Body of pancreas (tissue), 4 donors: ENCODE measurements around the gene ADAMTS2. TPM values are rescaled to one million over a fixed set of nuclear protein-coding genes. Genes with fewer than 3 reads are reported as not detected.

Experiments
- ATAC-seq: fragments of 150-250 bp; one replicate; pipeline ENCODE4 v1.9.1; 2016
- DNase-seq, 4 donors: peaks; one replicate each; pipeline ENCODE4 v3.0.0-alpha.2; 2019
- H3K27ac ChIP-seq, 4 donors: fragments of 200-600 bp; sonication (generic); 1 replicate in 3 of 4; 2 replicates in 1 of 4; pipeline versions ENCODE4 v1.5.1 to v1.6.1; 2016 to 2019; ENCODE audit warnings: mild to moderate bottlenecking in 1 of 4, mixed read lengths in 1 of 4, moderate library complexity in 1 of 4
- H3K27me3 ChIP-seq, 2 donors: fragments of 200-600 bp; sonication (generic); one replicate each; pipeline ENCODE4 v1.6.0; 2016; ENCODE audit warnings: mild to moderate bottlenecking in 1 of 2
- H3K36me3 ChIP-seq, 2 donors: fragments of 200-600 bp; sonication (generic); replicated peaks in 1 of 2; 2 replicates each; pipeline ENCODE4 v1.5.1; 2016; ENCODE audit warnings: low read depth in 2 of 2; ENCODE audit not compliant: insufficient read depth in 1 of 2
- H3K4me1 ChIP-seq: fragments of 200-600 bp; sonication (generic); one replicate; pipeline ENCODE4 v1.6.0; 2016
- H3K4me3 ChIP-seq, 2 donors: fragments of 200-600 bp; sonication (generic); 1 replicate in 1 of 2; 2 replicates in 1 of 2; pipeline ENCODE4 v1.5.1; 2016 to 2019
- H3K9me3 ChIP-seq, 3 donors: fragments of 200-600 bp; sonication (generic); 1 replicate in 2 of 3; 2 replicates in 1 of 3; pipeline ENCODE4 v1.5.1; 2016
- POLR2A ChIP-seq, 3 donors: fragments of 450-650 bp; IDR thresholded peaks; one replicate each; pipeline ENCODE4 v1.6.1; 2016; ENCODE audit warnings: antibody characterized with exemption in 3 of 3, mild to moderate bottlenecking in 2 of 3
- WGBS, 2 donors: methylation state at CpG; one replicate each; pipeline ENCODE4 v1.1.5; 2017; 5-methylcytosine and 5-hydroxymethylcytosine counted together
- intact Hi-C: fragments of 100-400 bp; cut with DNase I; formaldehyde crosslinking; loops from one replicate; pipeline ENCODE4 v1.15.1; 2023
- total RNA-seq, 2 donors: library from RNA; depleted of rRNA; stranded (reverse); fragments of >200 nt; gene quantifications; one replicate each; pipeline ENCODE4 v1.1.0, GENCODE V29; 2016
- TF ChIP-seq, protein P1 (sequence below), 7 experiments: fragments of 450-650 bp in 4 of 7; fragments of 200-600 bp in 3 of 7; sonication (generic) in 3 of 7; IDR thresholded peaks; one replicate each; pipeline ENCODE4 v1.5.1; 2016 to 2019; ENCODE audit warnings: antibody characterized with exemption in 7 of 7

ADAMTS2 gene
- total RNA-seq, 2 donors from 2014 or later: 9.1 to 19.1 TPM

DNA sequence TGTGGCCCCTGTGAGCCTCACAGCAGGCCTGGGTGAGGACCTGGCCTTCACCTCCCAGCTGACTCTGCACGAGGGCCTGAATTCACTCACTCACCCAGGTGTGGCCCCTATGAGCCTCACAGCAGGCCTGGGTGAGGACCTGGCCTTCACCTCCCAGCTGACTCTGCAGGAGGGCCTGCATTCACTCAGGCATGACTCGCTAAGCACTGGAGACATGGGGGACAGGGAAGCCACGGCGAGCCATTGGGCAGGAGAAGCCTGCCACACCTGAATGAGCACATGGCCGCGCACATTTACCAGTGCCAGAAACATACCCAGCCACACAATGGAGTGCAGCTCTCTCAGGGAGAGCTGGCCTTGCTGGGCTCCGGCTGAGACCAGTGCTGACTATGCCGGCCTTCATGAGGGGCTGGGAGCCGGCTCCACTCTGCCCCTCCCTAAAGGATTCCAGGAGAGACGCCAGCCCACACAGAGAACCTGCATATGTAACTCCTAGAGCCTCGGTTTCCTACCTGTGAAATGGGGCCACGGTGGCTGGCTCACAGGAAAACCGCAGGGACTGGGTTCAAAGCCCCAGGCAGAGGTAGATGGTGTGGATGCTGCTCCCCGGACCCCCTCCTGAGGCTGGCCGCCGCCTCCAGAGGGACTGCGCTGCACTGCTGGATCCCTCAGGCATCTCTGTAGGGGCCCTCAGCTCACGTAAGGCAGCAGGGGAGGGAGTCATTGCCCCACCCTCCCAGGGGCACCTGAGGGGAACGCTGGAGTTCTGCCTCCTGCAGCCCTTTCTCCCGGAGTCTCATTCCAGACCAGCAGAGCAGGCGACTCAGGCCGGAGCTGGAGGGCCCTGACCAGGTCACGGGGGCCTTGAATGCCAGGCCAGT, 7.2 kb downstream of the ADAMTS2 start:
- Histone ChIP-seq H3K27me3 (no peaks in the 10 kb centered on the region), H3K4me3 (no peak overlapping the region), H3K9me3 (no peaks in the 10 kb centered on the region), H3K27ac (no peak overlapping the region), H3K4me1 (no peaks in the 10 kb centered on the region), H3K36me3 (no peaks in the 10 kb centered on the region)
- TF ChIP-seq, protein P1, sequence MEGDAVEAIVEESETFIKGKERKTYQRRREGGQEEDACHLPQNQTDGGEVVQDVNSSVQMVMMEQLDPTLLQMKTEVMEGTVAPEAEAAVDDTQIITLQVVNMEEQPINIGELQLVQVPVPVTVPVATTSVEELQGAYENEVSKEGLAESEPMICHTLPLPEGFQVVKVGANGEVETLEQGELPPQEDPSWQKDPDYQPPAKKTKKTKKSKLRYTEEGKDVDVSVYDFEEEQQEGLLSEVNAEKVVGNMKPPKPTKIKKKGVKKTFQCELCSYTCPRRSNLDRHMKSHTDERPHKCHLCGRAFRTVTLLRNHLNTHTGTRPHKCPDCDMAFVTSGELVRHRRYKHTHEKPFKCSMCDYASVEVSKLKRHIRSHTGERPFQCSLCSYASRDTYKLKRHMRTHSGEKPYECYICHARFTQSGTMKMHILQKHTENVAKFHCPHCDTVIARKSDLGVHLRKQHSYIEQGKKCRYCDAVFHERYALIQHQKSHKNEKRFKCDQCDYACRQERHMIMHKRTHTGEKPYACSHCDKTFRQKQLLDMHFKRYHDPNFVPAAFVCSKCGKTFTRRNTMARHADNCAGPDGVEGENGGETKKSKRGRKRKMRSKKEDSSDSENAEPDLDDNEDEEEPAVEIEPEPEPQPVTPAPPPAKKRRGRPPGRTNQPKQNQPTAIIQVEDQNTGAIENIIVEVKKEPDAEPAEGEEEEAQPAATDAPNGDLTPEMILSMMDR (IDR thresholded peaks at IDR 0.05): no peak
- TF ChIP-seq POLR2A (IDR thresholded peaks at IDR 0.05): no peak
- intact Hi-C loops: no loop called here
- WGBS, 2 donors: 64 to 69% methylated on average over 9 to 22 of the region's 23 CpGs
- DNase-seq (no peak), ATAC-seq (no peak)

DNA sequence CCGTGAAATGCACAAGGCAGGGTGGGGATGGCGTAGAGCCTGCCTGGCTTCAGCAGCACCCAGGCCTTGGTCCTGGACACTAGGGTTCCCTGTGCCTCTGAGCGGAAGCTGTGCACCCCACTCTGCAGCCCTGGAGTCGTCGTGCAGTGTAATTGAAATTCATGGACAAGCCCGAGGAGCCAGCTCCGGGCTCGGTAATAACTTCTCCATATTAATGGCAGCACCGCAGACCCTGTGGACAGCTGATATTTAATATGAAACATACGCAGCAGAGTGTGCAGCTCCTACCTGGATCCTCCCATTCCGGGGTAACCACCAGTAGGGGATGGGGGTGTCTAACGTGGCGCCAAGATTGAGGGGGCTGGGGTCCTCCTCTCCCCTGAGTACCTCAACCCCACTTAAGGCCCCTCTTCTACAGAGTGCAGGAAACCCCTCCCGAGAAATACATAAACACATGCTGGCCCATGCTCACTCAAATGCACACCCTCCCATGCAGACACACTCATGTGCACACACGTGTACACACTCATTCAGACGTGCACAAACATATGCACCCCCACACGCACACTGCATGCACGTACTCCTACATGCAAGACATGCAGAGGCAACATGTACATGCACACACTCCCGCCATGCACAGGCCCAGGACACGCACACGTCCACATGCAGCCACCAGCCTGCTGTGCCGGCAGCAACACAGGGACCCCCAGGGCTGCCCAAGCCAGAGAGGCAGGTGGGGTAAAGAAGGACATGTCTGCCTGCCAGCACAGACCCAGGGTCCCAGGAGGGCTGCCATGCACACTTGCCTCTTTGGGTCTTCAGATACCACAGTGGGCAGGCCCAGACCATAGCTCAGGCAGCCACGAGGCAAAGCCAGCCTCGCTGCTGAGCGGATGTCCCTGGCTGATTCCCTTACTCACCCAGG, 8.1 kb downstream of the ADAMTS2 start:
- no peak for ATAC-seq
- Histone ChIP-seq H3K27me3 (no peaks in the 10 kb centered on the region), H3K36me3 (no peaks in the 10 kb centered on the region), H3K27ac (no peak overlapping the region), H3K4me1 (no peaks in the 10 kb centered on the region), H3K9me3 (no peaks in the 10 kb centered on the region), H3K4me3 (no peak overlapping the region)
- WGBS, 2 donors: 70 to 75% methylated on average over 18 to 25 of the region's 25 CpGs
- DNase-seq: no peak
- intact Hi-C loops: no loop called here
- no peak for TF ChIP-seq POLR2A (IDR thresholded peaks at IDR 0.05)
- TF ChIP-seq, protein P1 (IDR thresholded peaks at IDR 0.05): no peak

DNA sequence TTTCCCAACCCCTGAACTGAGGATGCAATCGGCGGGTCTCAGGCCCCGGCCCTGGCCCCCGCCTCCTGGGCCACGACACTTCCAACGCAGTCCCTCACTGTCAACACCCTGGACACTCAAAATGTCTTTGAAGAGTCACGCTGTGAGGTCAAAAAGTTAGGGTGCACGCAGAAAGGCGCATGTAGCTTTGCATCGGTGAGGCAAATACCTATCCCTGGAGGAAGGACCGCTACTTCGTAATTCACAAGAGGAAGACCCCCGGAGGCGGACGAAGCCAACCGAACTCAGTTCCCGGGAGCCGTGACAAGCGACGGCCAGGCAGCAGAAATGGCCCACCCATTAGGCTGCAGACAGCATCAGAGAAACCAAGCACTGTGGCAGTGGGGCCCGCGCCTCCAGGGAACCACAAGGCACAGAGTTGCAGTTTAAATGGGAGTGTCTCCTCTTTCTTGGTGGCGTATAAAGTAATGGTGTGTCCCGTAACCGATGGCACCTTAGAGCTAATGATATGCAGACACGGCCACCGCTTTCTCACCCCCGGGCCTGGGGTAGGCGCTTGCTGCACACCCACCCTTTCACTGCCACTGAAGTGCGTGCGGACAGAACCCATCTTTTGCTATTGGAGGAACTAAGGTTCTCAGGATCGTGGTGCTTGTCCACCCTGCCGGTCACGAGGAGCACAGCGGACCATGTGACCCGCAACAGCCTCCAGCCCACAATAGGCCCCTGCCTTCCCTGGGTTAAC, 9.0 kb downstream of the ADAMTS2 start:
- Histone ChIP-seq H3K9me3 (no peaks in the 10 kb centered on the region), H3K27ac (no peak overlapping the region), H3K4me3 (no peak overlapping the region), H3K4me1 (no peaks in the 10 kb centered on the region), H3K36me3 (no peaks in the 10 kb centered on the region), H3K27me3 (no peaks in the 10 kb centered on the region)
- WGBS, 2 donors: 63 to 67% methylated on average over 29 to 35 of the region's 36 CpGs
- intact Hi-C loops: no loop called here
- no peak for TF ChIP-seq POLR2A (IDR thresholded peaks at IDR 0.05)
- TF ChIP-seq, protein P1 (IDR thresholded peaks at IDR 0.05): no peak
- DNase-seq (no peak), ATAC-seq (no peak)

DNA sequence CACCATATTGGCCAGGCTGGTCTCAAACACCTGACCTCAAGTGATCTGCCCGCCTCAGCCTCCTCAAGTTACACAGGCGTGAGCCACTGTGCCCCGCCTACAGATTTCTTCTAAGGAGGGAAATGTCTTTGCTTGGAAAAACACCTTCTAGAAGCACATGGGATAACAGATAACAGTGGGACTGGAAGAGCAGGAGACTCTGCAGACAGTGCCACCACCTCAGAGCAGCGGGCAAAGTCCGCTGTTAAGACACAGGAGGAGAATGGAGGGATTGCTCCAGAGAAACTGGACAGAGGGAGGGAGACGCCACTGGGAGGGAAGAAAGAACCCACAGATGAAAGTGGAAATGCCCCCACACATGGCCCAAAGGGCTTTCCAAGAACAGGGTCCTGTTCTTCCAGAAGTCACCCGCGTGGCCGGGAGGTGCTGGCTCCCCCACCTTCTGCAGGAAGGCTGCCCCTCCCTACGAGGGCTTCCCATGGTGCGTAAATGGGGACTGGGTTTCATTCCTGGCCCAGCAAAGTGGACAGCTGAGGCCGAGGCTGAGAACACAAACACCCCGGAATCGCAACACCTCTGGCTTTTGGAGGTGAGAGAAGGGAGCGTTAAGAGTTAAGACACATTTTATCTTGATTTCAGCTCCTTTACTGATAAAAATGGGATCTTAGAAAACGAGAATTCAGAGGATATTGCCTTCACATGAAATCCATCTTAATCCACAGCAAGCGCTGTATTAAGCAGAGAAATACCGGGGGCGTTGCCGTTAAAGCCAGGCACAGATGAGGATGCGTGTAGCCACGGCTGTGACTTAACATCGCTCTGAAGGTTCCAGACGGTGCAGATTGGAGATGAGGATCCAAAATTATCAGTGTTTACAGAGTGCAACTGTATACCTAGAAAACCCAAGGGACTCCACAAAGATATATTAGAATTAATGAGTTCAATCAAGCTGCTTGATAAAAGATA, 11.2 kb downstream of the ADAMTS2 start:
- intact Hi-C loops: no loop called here
- DNase-seq (no peak), ATAC-seq (no peak)
- no peaks in the 10 kb centered on the region for H3K4me1 ChIP-seq
- no peaks in the 10 kb centered on the region for H3K27me3 ChIP-seq
- 53 to 54% methylated on average over 16 to 24 of the region's 24 CpGs for WGBS, 2 donors
- no peaks in the 10 kb centered on the region for H3K36me3 ChIP-seq
- H3K27ac ChIP-seq: no peak overlapping the region
- H3K4me3 ChIP-seq: no peak overlapping the region
- H3K9me3 ChIP-seq: no peaks in the 10 kb centered on the region
- no peak for TF ChIP-seq POLR2A (IDR thresholded peaks at IDR 0.05)
- TF ChIP-seq, protein P1 (IDR thresholded peaks at IDR 0.05): no peak
